Heart right ventricle (tissue), 16 donors: ENCODE results near the gene ZNF444. TPM values are rescaled to one million over a fixed set of nuclear protein-coding genes. Genes with fewer than 3 reads are reported as not detected.

Source experiments
- ATAC-seq, 8 donors: fragments of 200-7000 bp; cut with Tn5 transposase; one replicate each; pipeline ENCODE4 v1.9.1; 2020; ENCODE audit warnings: mild to moderate bottlenecking in 8 of 8, moderate library complexity in 8 of 8, moderate number of reproducible peaks in 1 of 8
- DNase-seq, 2 donors: peaks; one replicate each; pipeline ENCODE4 v3.0.0-alpha.2; 2020
- H3K27ac ChIP-seq, 10 donors: fragments of 200-600 bp; sonication (generic) in 2 of 10; one replicate each; pipeline versions ENCODE4 v1.5.0 to v1.8.0; 2020 to 2022; ENCODE audit warnings: mild to moderate bottlenecking in 3 of 10
- H3K27me3 ChIP-seq, 7 donors: fragments of 200-600 bp; one replicate each; pipeline ENCODE4 v1.8.0; 2021 to 2022; ENCODE audit warnings: mild to moderate bottlenecking in 2 of 7
- H3K36me3 ChIP-seq, 9 donors: fragments of 200-600 bp; sonication (generic) in 1 of 9; one replicate each; pipeline versions ENCODE4 v1.5.0 to v1.8.0; 2020 to 2022; ENCODE audit warnings: mild to moderate bottlenecking in 2 of 9
- H3K4me1 ChIP-seq, 9 donors: fragments of 200-600 bp; sonication (generic) in 1 of 9; one replicate each; pipeline versions ENCODE4 v1.5.0 to v1.8.0; 2020 to 2022; ENCODE audit warnings: mild to moderate bottlenecking in 4 of 9
- H3K4me3 ChIP-seq, 10 donors: fragments of 200-600 bp; sonication (generic) in 2 of 10; one replicate each; pipeline versions ENCODE4 v1.5.0 to v1.8.0; 2020 to 2022; ENCODE audit warnings: mild to moderate bottlenecking in 7 of 10, moderate library complexity in 2 of 10
- H3K9me3 ChIP-seq, 11 donors: fragments of 200-600 bp in 10 of 11; sonication (generic) in 2 of 11; one replicate each; pipeline versions ENCODE4 v1.5.0 to v1.8.0; 2013 to 2022; ENCODE audit warnings: mild to moderate bottlenecking in 2 of 11, control low read depth in 1 of 11, moderate library complexity in 1 of 11
- CTCF ChIP-seq, 9 donors: fragments of 200-600 bp; sonication (generic) in 2 of 9; IDR thresholded peaks; one replicate each; pipeline versions ENCODE4 v1.5.0 to v1.8.0; 2021 to 2022; ENCODE audit warnings: antibody characterized with exemption in 9 of 9, mild to moderate bottlenecking in 5 of 9, moderate library complexity in 1 of 9
- WGBS, 2 donors: extraction: QIAGEN DNeasy Blood & Tissue Kit; methylation state at CpG; one replicate each; pipeline ENCODE4 v1.1.7; 2013; ENCODE audit warnings: inconsistent platforms in 1 of 2; 5-methylcytosine and 5-hydroxymethylcytosine counted together
- intact Hi-C, 10 donors: fragments of 100-400 bp; cut with DNase I; formaldehyde crosslinking; loops; one replicate each; pipeline versions ENCODE4 v1.11.1 to v1.14.2; 2022
- polyA plus RNA-seq, 2 donors: library from polyadenylated mRNA; stranded (reverse); fragments of 200-250 nt; gene quantifications; one replicate each; pipeline ENCODE4 v1.2.3, GENCODE V29; 2013
- total RNA-seq, 10 donors: library from RNA; stranded (reverse); fragmentation: NEBNext Ultra II Directional in 3 of 10; extraction: Animal tissue kit (Norgen Biotek cat#: 25700) in 3 of 10; gene quantifications; one replicate each; pipeline versions ENCODE4 v1.2.1 to v1.2.4, GENCODE V29; 2021 to 2023
- donor health status: Arrhythmogenic right ventricular cardiomyopathy.
- donor health status: ischemic (EF 13 %, LVEDD 7.1; RV severe dilation, severe dysfunction).
- donor health status: healthy with polysubstance abuse.
- donor health status: DM: no; HTN: yes; CAD: no.
- donor health status: DM: no; HTN: no; CAD: no.
- donor health status: ischemic (EF 25% LVEDD 6.9; RV normal size, moderate dysfunction).
- donor health status: ischemic (EF 25% LVEDD 5.7; RV mildly dilated, moderate dysfunction).
- donor health status: healthy.
- donor health status: DM: yes; HTN: yes; CAD: no.
- donor health status: Ischemic cardiomyopathy.
- donor health status: ischemic (EF 35%, LVEDD 5.7; RV mildly dilated, moderate dysfunction).
- donor health status: nonischemic (EF 11% LVEDD 7.7; RV severe dilation, severe dysfunction).
- donor health status: DM: yes; HTN: yes; CAD: no.
- donor health status: PGD.
- donor health status: ischemic (EF 29% LVEDD 5.4; RV normal size, mild dysfunction).
- donor health status: nonischemic (EF 23%, LVEDD 6.1; RV moderate dilation, normal function).

ZNF444 gene
- total and polyA plus RNA-seq, 12 donors, result 15.1 to 25.6 (median 22.4) TPM

- H3K9me3 ChIP-seq, result no peaks in the 10 kb centered on the region
- 63 to 67% methylated on average over 24 to 27 of the region's 27 CpGs for WGBS, 2 donors
- peaks cover 0 to 15% (median 0%) of the 10 kb centered on the region in 9 donors for H3K36me3 ChIP-seq
- peaks cover 35 to 87% (median 70%) of the 10 kb centered on the region in 9 donors for H3K4me1 ChIP-seq
- ATAC-seq, result peak in 4 of 8 donors; percentile 8 to 40 (median 28)
- no peak overlapping the region for H3K27ac ChIP-seq
- no peaks in the 10 kb centered on the region for H3K27me3 ChIP-seq
- peak in 1 of 2 donors; percentile 36 for DNase-seq
- intact Hi-C loops, result loop anchor here in 3 of 10 donors (5.0 to 10.0 kb wide), 4 partner anchors 35 to 375 kb away; partner anchors contain the start of gene ZNF444 (in 1 of the 3)
- TF ChIP-seq CTCF (IDR thresholded peaks at IDR 0.05), result no peak
- no peak overlapping the region for H3K4me3 ChIP-seq
Measured at GRCh38 chr19:56107626-56108351, 33.3 kb upstream of the ZNF444 start.

GRCh38 chr19:56108447-56109195 lies 32.5 kb upstream of the ZNF444 start:
- Histone ChIP-seq H3K27ac (peak overlapping the region in 8 of 10 donors; percentile 1 to 79 (median 35)), H3K27me3 (no peaks in the 10 kb centered on the region), H3K9me3 (no peaks in the 10 kb centered on the region), H3K36me3 (peaks cover 0 to 10% (median 0%) of the 10 kb centered on the region in 9 donors), H3K4me1 (peaks cover 39 to 91% (median 78%) of the 10 kb centered on the region in 9 donors), H3K4me3 (peak overlapping the region in 6 of 10 donors; percentile 1 to 42 (median 18))
- WGBS, 2 donors, result 24 to 27% methylated on average over 24 of the region's 24 CpGs
- peak in 1 of 2 donors; percentile 61 for DNase-seq
- peak in 4 of 8 donors; percentile 1 to 19 (median 12) for ATAC-seq
- intact Hi-C loops, result loop anchor here in 3 of 10 donors (5.0 to 10.0 kb wide), 4 partner anchors 34 to 374 kb away; partner anchors contain the start of gene ZNF444 (in 1 of the 3)
- no peak for TF ChIP-seq CTCF (IDR thresholded peaks at IDR 0.05)

- intact Hi-C loops, result loop anchor here in 3 of 10 donors (5.0 to 10.0 kb wide), 4 partner anchors 33 to 373 kb away; partner anchors contain the start of gene ZNF444 (in 1 of the 3)
- peak overlapping the region in 6 of 10 donors; percentile 1 to 42 (median 18) for H3K4me3 ChIP-seq
Measured at GRCh38 chr19:56109226-56109625, 31.9 kb upstream of the ZNF444 start.

More at GRCh38 chr19:56109226-56109625, 31.9 kb upstream of the ZNF444 start:
- Histone ChIP-seq H3K27ac (peak overlapping the region in 6 of 10 donors; percentile 22 to 79 (median 52)), H3K4me1 (peaks cover 39 to 97% (median 84%) of the 10 kb centered on the region in 9 donors), H3K9me3 (no peaks in the 10 kb centered on the region), H3K36me3 (peaks cover 0 to 10% (median 0%) of the 10 kb centered on the region in 9 donors), H3K27me3 (no peaks in the 10 kb centered on the region)
- DNase-seq (no peak), ATAC-seq (no peak)
- 32 to 36% methylated on average over 13 of the region's 13 CpGs for WGBS, 2 donors
- no peak for TF ChIP-seq CTCF (IDR thresholded peaks at IDR 0.05)
